Activated T-helper 1 cell treated with Interleukin-2 at 50 U/mL for 16 hours (primary cell): ENCODE measurements around the gene MRPL36.

Experiments
- DNase-seq: peaks from one replicate; pipeline ENCODE4 v3.0.0-alpha.2; 2020; ENCODE audit warnings: low read depth

Gene MRPL36

DNA sequence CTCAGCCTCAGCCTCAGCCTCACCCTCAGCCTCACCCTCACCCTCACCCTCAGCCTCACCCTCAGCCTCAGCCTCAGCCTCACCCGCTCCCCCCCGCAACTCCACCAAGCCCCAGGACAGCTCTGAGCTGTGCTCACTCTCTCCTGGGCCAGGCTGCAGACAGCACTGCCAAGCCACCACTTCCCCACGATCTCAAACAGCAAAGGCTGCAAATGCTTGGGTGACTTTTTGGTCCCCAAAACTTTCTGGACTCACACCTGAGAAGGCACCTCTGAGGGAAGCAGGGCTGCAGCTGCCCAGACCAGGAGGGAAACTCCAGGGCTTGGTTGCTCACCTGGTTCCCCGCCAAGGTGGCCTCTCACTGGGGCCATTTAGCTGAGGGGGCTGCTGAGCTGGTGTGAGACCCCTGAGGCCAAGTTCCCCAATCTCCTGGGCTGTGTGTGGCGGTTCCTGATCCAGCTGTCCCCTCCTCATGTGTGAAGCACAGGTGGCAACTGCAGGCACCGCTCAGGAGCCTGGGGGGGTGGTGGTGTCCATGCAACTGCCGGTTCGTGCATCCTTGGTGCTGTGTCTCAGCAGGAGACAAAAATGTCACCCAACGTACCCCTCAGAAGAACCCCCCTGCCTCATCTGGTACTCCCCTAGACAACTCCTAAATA lies 17.8 kb downstream of the MRPL36 start:
- no peak for DNase-seq

DNA sequence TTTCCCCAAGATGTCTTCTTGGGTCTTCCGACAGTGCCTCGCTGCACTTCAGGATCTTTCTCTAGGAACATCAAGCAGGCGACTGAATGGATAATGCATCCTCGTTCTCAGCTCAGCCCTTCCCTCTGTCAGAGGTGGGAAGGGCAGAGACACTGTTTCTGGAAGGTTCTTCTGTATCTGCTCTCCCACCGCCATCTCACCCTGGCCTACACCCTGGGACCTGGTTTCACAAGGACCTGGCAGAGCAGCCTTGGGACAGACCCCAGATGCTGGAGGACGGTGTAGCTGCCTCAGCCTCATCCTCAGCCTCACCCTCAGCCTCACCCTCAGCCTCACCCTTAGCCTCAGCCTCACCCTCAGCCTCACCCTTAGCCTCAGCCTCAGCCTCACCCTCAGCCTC lies 18.5 kb downstream of the MRPL36 start:
- DNase-seq = no peak

DNA sequence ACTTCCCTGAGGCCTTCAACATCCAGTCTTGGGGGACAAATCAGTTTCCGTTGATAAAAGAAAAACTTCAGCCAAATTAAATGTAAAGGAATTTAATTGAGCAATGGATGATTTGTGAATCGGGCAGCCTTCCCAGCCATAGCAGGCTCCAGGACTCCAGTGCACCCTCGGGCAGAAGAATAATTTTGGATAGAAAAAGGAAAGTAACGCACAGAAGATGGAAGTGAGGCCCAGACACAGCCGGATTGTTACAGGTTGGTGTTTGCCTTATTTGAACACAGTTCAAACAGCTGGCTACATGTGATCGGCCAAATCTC lies 19.1 kb downstream of the MRPL36 start:
- no peak for DNase-seq

DNA sequence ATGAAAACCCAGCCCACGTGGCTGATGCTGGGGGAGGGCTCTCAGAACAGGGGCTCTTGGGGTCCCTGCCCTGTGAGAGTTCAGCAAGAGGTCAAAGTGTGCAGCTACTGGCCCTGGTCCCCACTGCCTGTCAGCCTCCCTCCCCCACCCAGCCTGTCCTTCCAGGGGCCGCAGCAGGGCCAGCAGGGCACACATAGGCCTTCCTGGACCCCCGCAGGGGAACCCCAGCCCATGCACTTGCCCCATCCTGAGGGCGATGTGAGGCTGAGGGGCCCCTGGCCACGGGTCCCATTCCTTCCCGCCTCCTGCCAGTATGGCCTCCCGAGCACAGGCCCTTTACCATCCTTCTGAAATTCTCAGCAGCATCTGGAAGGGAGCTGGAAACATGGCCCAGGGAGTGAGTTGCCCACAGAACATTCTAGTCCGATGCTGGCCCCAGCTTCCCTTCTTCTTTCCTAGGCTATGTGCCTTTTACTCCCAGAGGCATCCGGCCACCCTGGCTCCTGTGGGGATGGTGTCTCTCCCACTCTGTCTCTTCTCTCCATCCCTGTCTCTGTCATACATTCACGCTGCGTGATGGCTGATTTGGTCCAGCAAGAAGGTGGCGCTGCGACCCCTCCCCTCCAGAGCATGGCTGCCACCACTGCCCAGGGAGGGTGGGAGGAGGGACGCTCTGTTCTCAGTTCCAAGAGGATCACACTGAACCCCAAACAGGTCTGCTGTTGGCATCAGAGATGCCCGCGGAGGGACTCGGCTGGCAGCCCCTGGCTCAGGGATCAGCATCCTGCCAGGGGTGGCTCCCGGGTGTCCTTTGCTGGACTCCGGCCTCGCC lies 19.6 kb downstream of the MRPL36 start:
- no peak for DNase-seq

DNA sequence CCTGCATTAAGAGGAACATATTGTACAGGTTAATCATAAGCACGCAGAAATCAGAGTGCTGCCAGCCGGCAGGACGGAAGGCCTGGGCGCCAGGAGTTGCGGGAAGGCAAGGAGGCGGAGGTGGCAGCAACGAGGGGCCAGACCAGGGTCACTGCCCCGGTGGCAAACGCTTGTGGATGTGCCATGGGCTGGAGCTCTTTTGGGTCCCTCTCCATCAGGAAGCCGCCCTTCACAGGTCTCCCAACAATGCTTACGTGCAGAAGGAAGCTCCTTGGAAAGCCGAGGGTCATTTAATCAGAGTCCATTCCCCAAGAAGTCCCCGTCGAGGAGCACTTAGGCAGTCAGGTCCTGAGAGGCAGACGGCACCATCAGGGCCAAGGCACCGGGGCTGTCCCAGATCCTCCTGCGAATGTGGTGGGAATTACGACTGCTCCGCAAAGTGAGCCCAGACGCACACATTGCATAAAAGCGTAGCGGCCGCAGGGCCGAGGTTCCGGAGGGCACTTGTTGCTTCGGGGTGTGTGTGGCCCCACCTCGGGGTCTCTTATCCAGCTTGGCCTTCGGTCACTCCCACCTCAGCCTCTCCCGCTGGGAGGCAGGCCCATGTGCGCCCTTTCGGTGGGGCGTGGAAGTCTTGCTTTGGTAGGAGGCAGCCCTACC lies 20.5 kb downstream of the MRPL36 start:
- no peak for DNase-seq

DNA sequence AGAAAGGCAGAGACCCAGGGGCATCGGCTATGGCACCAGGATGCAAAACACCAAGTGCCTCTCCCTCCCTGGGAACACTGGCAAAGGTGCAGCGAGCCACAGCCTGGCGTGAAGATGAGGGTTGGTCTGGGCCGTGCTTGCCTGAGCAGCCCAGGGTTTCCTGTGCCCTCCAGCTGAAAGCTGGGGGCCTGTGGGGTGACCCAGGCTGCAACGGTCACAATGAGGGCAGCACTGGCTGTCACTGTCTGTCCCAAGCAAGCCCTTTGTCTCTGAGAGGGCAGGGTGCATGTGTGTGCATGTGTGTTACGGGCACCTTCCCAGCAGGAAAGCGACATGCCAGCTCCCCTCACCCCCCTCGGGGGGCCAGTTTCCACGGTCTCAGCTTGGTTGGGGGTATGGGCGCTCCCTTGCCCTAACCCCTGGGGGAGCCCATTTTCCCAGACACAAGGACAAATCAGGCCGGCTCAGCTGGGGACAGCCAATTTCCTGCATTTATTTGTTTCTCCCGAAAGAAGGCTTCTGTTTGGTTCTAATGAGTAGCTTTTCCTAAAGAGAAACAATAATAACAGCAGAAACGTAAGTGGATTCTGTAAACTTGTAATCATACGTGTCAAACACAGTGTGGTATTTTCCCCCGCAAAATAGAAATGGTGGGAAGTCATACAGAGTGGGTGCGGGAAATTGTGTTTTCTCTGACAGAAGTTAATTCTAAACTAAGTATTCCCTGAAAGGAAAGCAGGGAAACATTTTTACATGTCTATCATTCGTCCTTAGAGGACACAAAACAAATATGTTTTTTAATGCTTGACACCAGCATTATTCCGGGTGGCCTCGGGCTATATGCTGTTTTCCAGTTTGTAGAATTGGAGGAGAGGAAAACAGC lies 21.3 kb downstream of the MRPL36 start:
- no peak for DNase-seq

DNA sequence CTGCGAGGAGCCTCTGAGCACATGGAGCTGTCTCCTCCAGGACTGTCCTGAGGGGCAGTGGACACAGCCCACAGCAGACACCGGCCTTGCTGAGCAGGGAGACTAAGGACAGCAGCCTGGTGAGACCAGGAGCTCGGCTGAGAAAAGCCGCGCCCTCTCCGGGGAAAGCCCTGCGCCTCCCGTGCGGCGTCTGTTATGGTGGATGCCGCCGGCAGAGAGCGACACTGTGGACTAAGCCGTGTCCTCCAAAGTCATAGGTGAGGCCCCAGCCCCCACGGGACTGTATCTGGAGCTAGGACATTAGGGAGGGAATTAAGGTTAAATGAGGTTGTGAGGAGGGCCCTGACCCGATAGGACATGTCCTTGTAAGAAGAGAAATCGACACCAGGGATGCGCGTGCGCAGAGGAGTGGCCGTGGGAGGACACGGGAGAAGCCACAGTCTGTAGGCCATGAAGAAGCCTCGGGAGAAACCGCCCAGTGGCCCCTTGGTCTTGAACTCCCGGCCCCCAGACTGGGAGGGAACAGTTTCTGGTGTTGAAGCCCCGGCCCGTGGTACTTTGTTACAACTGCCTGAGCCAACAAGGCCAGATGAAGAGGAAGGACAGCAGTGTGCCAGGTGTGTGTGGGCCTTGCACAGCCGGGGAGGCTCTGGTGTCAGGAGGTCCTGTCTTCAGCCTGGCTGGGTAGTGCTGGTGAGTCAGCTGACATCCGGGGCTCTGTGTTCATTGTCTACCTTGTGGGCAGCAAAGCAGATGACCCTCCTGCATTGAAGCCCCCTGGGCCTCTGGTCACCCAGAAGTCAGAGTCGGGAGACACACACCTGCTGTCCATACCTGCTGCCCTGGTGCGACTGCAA lies 22.1 kb downstream of the MRPL36 start:
- no peak for DNase-seq

DNA sequence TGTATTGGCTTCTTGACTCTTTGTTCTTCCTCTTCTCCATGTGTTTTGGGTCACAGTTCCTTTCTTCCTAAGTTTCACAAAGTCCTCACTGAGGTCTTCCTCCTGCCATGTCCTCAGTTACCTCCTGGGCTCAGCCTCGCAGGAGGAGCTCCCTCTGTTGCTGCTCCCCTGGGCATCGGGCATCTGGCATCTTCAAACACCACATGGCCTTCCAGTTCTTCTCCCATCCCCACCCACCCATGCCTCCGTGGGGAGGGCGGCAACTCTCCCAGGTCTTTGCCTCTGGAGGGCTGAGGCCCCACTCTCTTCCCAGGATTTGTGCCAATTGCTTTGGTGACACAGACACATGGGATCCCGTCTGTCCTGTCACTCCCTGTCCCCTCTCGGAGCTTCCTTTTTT lies 22.8 kb downstream of the MRPL36 start:
- no peak for DNase-seq

DNA sequence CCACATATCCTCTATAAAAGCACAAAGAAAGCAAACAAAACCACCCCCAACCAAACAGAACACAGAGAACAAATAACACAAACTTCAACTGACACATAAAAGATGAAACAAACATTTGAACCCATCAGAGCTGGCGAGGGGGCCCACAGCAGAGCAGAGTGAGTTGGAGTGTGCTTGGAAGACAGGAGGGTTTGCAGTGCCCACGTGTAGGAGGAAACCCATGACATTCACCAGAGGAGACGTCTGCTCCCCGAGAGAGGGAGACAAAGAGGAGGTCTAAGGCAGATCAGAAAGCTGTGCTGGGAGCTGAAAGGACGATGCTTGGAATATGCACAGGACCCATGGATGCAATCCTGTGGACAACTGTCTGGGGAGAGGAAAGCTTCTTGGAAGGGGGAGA lies 27.0 kb downstream of the MRPL36 start:
- no peak for DNase-seq

DNA sequence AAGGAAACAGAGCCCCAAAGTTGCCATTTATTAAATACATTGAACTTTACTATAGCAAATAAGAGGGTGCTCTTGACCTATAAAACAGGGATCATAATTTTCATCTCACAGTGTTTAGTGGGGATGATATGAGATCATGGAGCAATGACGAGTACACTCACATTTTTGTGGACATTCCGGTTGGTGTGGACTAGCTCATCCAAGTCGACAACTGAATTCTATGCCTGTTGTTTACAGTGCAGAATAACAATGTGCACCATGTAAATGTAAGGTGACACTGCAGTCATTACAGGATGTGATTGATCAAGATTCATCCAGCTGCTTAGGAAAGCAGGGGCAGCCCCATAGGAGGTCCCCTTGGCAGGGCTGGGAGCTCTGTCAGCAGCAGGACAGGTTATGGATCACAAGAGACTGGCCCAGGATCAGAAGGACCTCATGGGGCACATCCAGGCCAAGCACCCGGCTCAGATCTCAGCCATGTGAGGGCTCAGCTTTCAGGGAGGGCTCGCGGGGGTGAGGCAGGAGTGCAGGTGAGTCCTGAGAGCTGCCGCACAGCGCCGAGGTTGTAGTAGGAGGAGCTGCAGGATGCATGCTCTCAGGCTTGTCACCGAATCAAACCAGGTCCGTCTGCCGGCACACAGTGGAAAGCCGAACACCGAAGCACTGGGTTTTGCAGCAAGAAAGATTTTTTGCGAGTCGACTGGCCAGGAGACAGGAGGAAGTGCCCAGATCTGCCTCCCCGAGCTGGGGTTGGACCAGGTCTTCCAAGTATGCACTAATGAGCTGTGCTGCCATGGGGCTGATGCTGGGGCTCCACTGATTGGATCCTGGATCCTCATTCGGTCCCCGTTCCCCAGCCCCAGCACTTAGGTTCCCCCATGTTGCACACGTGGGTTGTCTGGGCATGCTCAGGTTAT lies 28.2 kb downstream of the MRPL36 start:
- no peak for DNase-seq

DNA sequence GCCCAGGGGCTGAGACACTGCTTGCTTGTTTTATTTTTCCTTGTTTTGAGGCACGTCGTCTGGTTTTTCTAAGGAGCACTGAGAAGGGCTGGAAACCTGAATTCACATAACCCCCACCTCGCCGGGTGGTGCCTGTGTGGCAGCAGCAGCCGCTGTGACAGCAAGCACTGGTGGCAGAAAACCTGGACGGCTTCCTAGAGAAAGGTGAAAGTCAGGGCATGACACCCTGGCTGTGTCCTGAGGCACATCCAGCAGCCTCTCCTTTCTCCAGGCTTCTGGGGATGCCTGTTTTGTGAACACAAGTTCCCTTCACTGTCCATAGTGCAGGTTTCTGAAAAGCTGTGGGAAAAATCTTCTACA lies 29.2 kb downstream of the MRPL36 start:
- DNase-seq = no peak

DNA sequence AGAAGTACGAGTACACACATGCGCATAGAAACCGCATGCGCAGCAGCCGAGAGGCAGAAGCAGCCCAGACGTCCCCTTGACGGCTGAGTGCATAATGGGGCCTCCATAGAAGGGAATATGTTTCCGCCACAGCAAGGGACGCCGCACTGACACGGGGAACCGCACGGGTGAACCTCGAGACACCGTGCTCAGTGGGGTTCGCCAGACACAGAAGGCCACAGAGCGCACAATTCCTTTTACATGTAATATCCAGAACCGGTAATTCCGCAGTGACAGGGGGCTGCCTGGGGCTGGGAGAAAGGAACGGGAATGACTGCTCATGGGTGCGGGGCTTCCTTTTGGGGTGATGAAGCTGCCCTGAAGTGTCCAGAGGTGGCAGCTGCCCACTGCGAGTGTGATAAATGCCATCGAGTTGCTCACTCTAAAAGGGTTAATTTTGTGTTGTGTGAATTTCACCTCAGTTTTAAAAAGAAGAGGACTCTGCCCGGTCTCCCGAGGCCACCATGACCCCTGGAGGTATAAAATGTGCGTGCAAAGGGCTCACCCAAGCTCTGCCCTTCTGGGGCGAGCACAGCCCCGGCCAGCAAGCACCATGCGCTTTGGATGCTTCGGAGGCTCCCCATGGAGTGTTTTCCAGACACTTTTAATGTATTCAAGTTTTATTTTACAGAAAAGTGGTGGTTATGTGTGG lies 29.7 kb downstream of the MRPL36 start:
- DNase-seq = no peak

DNA sequence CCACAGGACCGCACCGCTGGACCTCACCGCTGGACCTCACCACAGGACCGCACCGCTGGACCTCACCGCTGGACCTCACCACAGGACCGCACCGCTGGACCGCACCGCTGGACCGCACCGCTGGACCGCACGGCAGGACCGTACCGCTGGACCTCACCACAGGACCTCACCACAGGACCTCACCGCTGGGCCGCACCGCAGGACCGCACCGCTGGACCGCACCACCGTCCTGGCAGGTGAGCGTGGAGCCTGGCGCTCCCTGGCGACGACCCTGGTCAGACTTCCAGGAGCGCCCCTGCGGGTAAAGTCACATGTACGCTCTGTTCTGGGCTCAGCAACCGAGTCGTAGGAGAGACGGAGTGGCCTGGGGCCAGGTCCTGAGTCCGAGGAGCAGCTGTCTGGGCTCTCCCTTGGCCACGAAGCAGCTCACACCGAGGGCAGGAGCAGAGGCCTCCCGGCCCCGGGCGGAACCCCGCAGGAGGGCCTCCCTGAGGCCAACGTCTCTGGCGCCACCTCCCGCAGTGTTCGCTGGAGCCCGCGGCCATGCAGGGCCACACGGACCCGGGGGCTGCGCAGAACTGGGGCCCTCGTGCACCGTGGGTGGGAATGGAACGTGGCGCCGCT lies 30.5 kb downstream of the MRPL36 start:
- no peak for DNase-seq

DNA sequence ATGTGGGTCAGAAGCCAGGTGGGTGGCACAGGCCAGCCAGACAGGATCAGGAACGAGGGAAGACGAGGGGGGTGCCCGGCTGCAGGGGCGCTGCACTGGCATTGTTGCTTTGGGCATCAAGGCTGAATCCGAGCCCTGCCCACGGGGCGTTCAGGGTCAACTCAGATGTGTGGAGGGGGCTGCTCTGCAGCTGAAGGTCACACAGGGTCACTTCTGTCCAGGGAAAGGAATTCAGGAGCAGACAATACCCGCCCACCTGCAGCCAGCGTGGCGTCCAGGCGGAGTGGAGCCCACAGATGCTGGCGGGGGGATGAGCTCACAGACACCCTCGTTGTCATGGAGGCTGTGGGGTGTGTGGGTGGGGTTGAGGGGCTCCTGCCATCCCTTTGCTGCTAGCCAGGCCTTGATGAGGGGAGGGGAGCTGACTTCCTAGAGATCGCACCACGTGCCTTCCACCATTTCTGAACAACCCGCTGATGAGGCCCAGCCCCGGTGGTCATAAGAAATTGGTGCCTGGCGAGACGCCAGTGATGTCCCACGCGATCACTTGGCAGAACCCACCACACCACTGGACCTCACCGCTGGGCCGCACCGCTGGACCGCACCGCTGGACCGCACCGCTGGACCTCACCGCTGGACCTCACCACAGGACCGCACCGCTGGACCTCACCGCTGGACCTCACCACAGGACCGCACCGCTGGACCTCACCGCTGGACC lies 31.2 kb downstream of the MRPL36 start:
- DNase-seq = no peak

DNA sequence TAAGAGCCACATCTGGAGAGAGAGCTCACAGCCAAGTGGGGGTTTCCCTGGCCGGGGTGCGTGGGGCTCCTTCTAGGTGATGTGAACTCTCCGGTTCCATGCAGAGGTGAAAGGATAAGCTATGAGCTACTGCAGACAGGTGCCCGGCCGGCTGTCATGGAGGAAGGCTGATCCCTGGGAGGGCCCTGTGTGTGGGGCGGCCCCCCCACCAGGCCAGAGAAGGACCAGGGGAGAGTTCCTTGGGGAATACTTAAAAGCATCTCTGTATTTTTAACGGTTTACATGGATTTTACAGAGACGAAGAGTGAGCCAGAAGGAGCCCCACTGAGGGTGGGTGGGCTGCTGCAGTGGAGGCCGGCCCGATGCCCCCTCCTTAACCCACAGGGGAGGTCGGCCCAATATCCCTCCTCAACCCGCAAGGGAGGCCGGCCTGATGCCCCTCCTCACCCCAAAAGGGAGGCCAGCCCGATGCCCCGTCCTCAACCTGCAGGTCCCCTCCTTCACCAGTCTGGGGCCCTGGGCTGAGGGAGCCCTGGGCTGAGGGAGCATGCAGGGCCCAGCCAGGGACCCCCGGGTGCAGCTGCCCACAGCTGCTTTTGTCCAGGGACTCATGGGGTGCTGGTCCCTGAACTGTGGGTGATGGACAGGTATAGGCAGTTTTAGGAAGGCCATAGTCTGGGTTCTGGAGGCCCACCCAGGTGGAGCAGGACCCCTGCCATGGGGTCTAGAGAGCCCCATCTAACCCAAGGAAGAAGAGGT lies 31.9 kb downstream of the MRPL36 start:
- no peak for DNase-seq

DNA sequence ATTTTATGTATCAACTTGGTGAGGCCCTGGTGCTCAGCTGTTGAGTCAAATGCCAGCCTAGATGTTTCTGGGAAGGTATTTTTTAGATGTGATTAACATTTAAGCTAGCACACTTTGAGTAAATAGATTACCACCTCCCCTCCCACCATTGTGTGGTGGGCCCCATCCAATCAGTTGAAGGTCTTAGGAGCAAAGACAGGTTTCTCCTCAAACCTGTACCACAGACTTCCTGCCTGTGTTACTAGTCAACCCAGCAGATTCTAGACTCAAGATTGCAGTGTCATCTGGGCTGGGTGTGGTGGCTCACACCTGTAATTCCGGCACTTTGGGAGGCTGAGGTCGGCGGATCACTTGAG lies 33.8 kb downstream of the MRPL36 start:
- no peak for DNase-seq

DNA sequence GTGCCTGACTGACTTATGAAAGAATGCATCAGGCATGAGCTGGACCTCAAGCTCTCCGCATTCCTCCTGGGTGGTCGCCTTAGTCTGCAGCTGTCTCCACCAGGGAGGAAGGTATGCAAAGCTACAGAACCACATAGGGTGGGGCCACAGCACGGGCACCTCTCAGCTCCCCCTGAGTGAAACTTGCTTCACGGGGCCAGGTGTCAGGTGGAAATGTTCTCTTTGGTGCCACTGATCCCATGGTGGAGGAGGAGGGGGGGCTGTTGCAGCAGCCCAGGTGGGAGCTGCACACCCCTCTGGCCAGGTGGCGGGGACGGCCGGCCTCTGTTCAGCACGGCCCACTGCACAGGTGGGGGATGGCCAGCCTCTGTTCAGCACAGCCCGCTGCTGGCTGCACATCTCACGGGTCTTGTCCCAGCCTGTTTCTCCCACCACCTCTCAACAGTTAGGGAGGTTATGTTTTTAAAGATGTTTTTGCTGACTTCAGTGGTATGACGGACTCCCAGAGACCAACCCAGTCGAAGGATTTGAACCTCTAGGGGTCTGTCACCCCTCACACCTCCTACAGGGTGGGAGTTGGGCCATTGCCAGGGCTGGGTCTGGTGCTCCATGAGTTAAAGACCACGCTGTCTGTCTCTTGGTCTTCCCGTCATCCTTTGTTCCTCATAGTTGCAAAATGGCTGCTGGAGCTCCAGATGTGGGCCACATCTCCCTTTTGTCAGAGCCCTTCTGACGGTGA lies 34.3 kb downstream of the MRPL36 start:
- DNase-seq = no peak
